WTC11 (cell line): Measurements from ENCODE around the gene CSTF1. TPM values are rescaled to one million over a fixed set of nuclear protein-coding genes. Genes with fewer than 3 reads are reported as not detected.

Experiments used
- ATAC-seq: fragments of 200-7000 bp; cut with Tn5 transposase; 2 replicates; pipeline ENCODE4 v1.10.0; 2021; ENCODE audit warnings: mild to moderate bottlenecking, moderate library complexity
- CTCF ChIA-PET: fragments of 300-600 bp; sonication (Branson Sonifier 250); formaldehyde crosslinking; loops from one replicate; lab custom pipeline; 2021; ENCODE audit warnings: antibody characterized with exemption; lab: Charles Lee
- POLR2A ChIA-PET: fragments of 350-600 bp; sonication (Branson Sonifier 250); formaldehyde crosslinking; loops from one replicate; lab custom pipeline; 2021; ENCODE audit warnings: antibody characterized with exemption; lab: Charles Lee
- DNase-seq: peaks from one replicate; pipeline ENCODE4 v3.0.0; 2021; ENCODE audit warnings: low spot score
- H3K27ac Mint-ChIP-seq: 2 replicates; pipeline ENCODE4 v1.8.0; 2021; ENCODE audit warnings: mixed read lengths
- H3K27me3 Mint-ChIP-seq: 2 replicates; pipeline ENCODE4 v1.8.0; 2021; ENCODE audit warnings: low read depth, mild to moderate bottlenecking, moderate library complexity, mixed read lengths
- H3K36me3 Mint-ChIP-seq: 2 replicates; pipeline ENCODE4 v1.8.0; 2021; ENCODE audit warnings: mixed read lengths
- H3K4me1 Mint-ChIP-seq: 2 replicates; pipeline ENCODE4 v1.8.0; 2022; ENCODE audit warnings: mixed read lengths
- H3K4me3 Mint-ChIP-seq: 2 replicates; pipeline ENCODE4 v1.8.0; 2021; ENCODE audit warnings: mild to moderate bottlenecking, moderate library complexity, mixed read lengths
- H3K9me3 Mint-ChIP-seq: 2 replicates; pipeline ENCODE4 v1.8.0; 2021; ENCODE audit warnings: mixed read lengths
- ARID4B ChIP-seq: sonication (generic); formaldehyde crosslinking; IDR thresholded peaks from 2 replicates; pipeline ENCODE4 v1.8.0; 2023; ENCODE audit warnings: missing genetic modification reagents, mild to moderate bottlenecking, borderline replicate concordance
- ESRRA ChIP-seq: sonication (generic); formaldehyde crosslinking; IDR thresholded peaks from 2 replicates; pipeline ENCODE4 v1.8.1; 2022; ENCODE audit warnings: mild to moderate bottlenecking, missing genetic modification reagents, borderline replicate concordance
- FOXP1 ChIP-seq: sonication (generic); formaldehyde crosslinking; IDR thresholded peaks from 2 replicates; pipeline ENCODE4 v1.8.0; 2022; ENCODE audit warnings: missing genetic modification reagents, mild to moderate bottlenecking, moderate library complexity, borderline replicate concordance
- GRHL2 ChIP-seq: fragments of 250-450 bp; sonication (Bioruptor Pico); IDR thresholded peaks from 2 replicates; pipeline ENCODE4 v1.8.0; 2022; ENCODE audit warnings: mild to moderate bottlenecking, moderate library complexity; ENCODE audit not compliant: insufficient replicate concordance, severe bottlenecking
- IRF1 ChIP-seq: sonication (generic); formaldehyde crosslinking; IDR thresholded peaks from 2 replicates; pipeline ENCODE4 v1.8.0; 2023; ENCODE audit warnings: missing genetic modification reagents
- IRF2 ChIP-seq: sonication (generic); formaldehyde crosslinking; IDR thresholded peaks from 2 replicates; pipeline ENCODE4 v1.8.0; 2022; ENCODE audit warnings: low read depth, missing genetic modification reagents, borderline replicate concordance
- MAX ChIP-seq: sonication (generic); formaldehyde crosslinking; IDR thresholded peaks from 2 replicates; pipeline ENCODE4 v1.8.0; 2022; ENCODE audit warnings: mild to moderate bottlenecking, missing genetic modification reagents
- NFE2L1 ChIP-seq: sonication (generic); formaldehyde crosslinking; IDR thresholded peaks from 2 replicates; pipeline ENCODE4 v1.8.1; 2023; ENCODE audit warnings: missing genetic modification reagents
- PRDM15 ChIP-seq: sonication (generic); formaldehyde crosslinking; IDR thresholded peaks from 2 replicates; pipeline ENCODE4 v1.8.0; 2022; ENCODE audit warnings: missing genetic modification reagents
- TCF7 ChIP-seq: sonication (generic); formaldehyde crosslinking; IDR thresholded peaks from 2 replicates; pipeline ENCODE4 v1.8.0; 2022; ENCODE audit warnings: mild to moderate bottlenecking, low read depth, missing genetic modification reagents, moderate library complexity
- ZBTB21 ChIP-seq: sonication (generic); formaldehyde crosslinking; IDR thresholded peaks from 2 replicates; pipeline ENCODE4 v1.8.1; 2023; ENCODE audit warnings: mild to moderate bottlenecking, missing genetic modification reagents, borderline replicate concordance
- ZNF263 ChIP-seq: sonication (generic); formaldehyde crosslinking; IDR thresholded peaks from 2 replicates; pipeline ENCODE4 v1.8.1; 2022; ENCODE audit warnings: low read depth, mild to moderate bottlenecking, moderate library complexity, missing genetic modification reagents
- ZNF281 ChIP-seq: sonication (generic); formaldehyde crosslinking; IDR thresholded peaks from 2 replicates; pipeline ENCODE4 v1.8.0; 2023; ENCODE audit warnings: mild to moderate bottlenecking, missing genetic modification reagents
- ZNF416 ChIP-seq: fragments of 250-450 bp; sonication (Bioruptor Pico); IDR thresholded peaks from 2 replicates; pipeline ENCODE4 v1.9.0; 2021; ENCODE audit warnings: mild to moderate bottlenecking, inconsistent platforms
- ZNF532 ChIP-seq: fragments of 250-450 bp; sonication (Bioruptor Pico); IDR thresholded peaks from 2 replicates; pipeline ENCODE4 v1.9.0; 2021; ENCODE audit warnings: mild to moderate bottlenecking, borderline replicate concordance
- total RNA-seq: library from RNA; stranded (reverse); gene quantifications from 3 replicates; pipeline ENCODE4 v1.2.3, GENCODE V29; 2021

CSTF1 gene
- total RNA-seq, 1 experiment from 2014 or later: 58.5 TPM

GRCh38 chr20:56383334-56383733 lies 9.1 kb upstream of the CSTF1 start (continued):
- TF ChIP-seq ARID4B (CRISPR knock-in tag) (no peak), GRHL2 (CRISPR knock-in tag) (no peak), ZNF263 (CRISPR knock-in tag) (no peak), ESRRA (no peak), ZNF416 (CRISPR knock-in tag) (no peak), PRDM15 (no peak)

- no peak overlapping the region for H3K27ac Mint-ChIP-seq
- no peaks in the 10 kb centered on the region for H3K27me3 Mint-ChIP-seq
- no peak for DNase-seq
- POLR2A ChIA-PET: no interaction called here
- H3K4me3 Mint-ChIP-seq: no peak overlapping the region
- ATAC-seq: no peak
- CTCF ChIA-PET: no interaction called here
- H3K36me3 Mint-ChIP-seq: peaks cover 86% of the 10 kb centered on the region
- peaks cover 12% of the 10 kb centered on the region for H3K4me1 Mint-ChIP-seq
- H3K9me3 Mint-ChIP-seq: no peaks in the 10 kb centered on the region
- TF ChIP-seq IRF1 (CRISPR knock-in tag): no peak
- no peak for TF ChIP-seq FOXP1 (CRISPR knock-in tag)
- no peak for TF ChIP-seq ZNF532 (CRISPR knock-in tag)
- no peak for TF ChIP-seq TCF7 (CRISPR knock-in tag)
- TF ChIP-seq NFE2L1: no peak
- no peak for TF ChIP-seq ZNF416 (CRISPR knock-in tag)
- TF ChIP-seq MAX (CRISPR knock-in tag): no peak
- no peak for TF ChIP-seq IRF2 (CRISPR knock-in tag)
- no peak for TF ChIP-seq ZBTB21
- no peak for TF ChIP-seq ZNF281 (CRISPR knock-in tag)
Observed at GRCh38 chr20:56385130-56385529, 7.3 kb upstream of the CSTF1 start.
